Measurements from ENCODE around the gene SASS6. TPM values are rescaled to one million over a fixed set of nuclear protein-coding genes. Genes with fewer than 3 reads are reported as not detected.

Gene SASS6
- total RNA-seq, 4 donors from 2014 or later = 2.6 to 4.6 (median 3.5) TPM

DNA sequence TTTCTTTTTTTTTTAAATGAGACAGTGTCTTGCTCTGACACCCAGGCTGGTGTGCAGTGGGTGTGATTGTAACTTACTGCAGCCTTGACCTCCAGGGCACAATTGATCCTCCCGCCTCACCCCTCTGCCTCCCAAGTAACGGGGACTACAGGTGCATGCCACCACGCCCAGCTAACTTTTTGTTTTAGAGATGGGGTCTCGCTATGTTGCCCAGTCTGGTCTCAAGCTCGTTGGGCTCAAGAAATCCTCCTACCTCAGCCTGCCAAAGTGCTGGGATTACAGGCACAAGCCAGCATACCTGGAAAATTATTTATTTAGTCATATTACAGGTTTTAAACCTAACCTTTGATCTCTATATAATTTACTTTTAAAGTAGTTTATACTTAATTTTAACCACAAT is 32.0 kb upstream of the SASS6 start:
- WGBS, 2 donors = 95% methylated on average over 5 of the region's 5 CpGs
- no peaks in the 10 kb centered on the region for H3K9me3 ChIP-seq
- H3K4me1 ChIP-seq = peaks cover 0 to 5% of the 10 kb centered on the region in 2 donors
- intact Hi-C loops (cut with DNase I) = no loop called here
- H3K36me3 ChIP-seq = no peaks in the 10 kb centered on the region
- H3K4me3 ChIP-seq (replicated peaks in 1 of 3) = no peak overlapping the region
- no peak overlapping the region for H3K27ac ChIP-seq
- no peaks in the 10 kb centered on the region for H3K27me3 ChIP-seq
- no peak for TF ChIP-seq POLR2A (IDR thresholded peaks at IDR 0.05)
- DNase-seq = no peak

DNA sequence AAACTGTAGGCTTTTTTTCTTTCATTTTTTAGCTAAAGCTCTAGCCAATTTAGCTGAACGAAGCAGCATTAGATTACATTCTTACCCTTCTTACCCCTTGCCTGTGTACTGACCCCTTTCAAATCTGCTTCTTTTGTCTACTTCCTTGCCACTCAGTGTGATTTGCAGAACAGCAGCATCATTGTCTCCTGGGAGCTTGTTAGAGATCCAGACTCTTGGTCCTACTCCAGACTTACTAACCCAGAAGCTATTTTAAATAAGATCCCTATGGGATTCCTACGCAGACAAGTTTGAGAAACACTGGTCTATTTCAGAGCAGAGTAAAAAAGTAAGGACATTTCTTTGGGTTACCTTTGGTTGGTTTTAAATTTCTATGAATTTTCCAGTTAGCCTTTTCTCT is 31.5 kb upstream of the SASS6 start:
- no peak overlapping the region for H3K27ac ChIP-seq
- intact Hi-C loops (cut with DNase I) = no loop called here
- TF ChIP-seq POLR2A (IDR thresholded peaks at IDR 0.05) = no peak
- TF ChIP-seq, protein P1, sequence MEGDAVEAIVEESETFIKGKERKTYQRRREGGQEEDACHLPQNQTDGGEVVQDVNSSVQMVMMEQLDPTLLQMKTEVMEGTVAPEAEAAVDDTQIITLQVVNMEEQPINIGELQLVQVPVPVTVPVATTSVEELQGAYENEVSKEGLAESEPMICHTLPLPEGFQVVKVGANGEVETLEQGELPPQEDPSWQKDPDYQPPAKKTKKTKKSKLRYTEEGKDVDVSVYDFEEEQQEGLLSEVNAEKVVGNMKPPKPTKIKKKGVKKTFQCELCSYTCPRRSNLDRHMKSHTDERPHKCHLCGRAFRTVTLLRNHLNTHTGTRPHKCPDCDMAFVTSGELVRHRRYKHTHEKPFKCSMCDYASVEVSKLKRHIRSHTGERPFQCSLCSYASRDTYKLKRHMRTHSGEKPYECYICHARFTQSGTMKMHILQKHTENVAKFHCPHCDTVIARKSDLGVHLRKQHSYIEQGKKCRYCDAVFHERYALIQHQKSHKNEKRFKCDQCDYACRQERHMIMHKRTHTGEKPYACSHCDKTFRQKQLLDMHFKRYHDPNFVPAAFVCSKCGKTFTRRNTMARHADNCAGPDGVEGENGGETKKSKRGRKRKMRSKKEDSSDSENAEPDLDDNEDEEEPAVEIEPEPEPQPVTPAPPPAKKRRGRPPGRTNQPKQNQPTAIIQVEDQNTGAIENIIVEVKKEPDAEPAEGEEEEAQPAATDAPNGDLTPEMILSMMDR (IDR thresholded peaks at IDR 0.05) = no peak
- DNase-seq = no peak
- H3K9me3 ChIP-seq = no peaks in the 10 kb centered on the region
- H3K36me3 ChIP-seq = no peaks in the 10 kb centered on the region
- 35 to 41% methylated on average over 2 of the region's 2 CpGs for WGBS, 2 donors
- no peak overlapping the region for H3K4me3 ChIP-seq (replicated peaks in 1 of 3)
- H3K27me3 ChIP-seq = no peaks in the 10 kb centered on the region
- H3K4me1 ChIP-seq = peaks cover 0 to 5% of the 10 kb centered on the region in 2 donors

DNA sequence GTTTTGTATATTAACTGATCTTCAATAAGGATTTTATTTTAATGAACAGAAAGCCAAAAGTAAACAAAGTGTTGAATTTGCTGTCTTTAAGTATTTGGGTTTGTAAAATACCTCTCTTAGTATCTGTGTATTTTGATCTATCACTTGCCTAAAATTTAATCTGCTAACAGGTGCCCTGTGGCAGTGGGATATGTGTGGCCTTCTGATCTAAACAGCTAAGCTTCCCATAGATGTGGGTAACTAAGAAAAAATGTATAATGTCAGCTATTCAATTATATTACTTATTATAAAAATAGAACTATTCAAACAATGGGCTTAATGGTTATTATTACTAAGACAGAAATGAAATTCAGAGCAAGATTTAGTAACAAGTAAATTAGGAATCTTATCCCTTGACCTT is 30.2 kb upstream of the SASS6 start:
- Histone ChIP-seq H3K4me1 (peaks cover 0 to 5% of the 10 kb centered on the region in 2 donors), H3K9me3 (no peaks in the 10 kb centered on the region), H3K36me3 (no peaks in the 10 kb centered on the region), H3K27ac (no peak overlapping the region), H3K4me3 (replicated peaks in 1 of 3) (no peak overlapping the region), H3K27me3 (no peaks in the 10 kb centered on the region)
- intact Hi-C loops (cut with DNase I) = no loop called here
- no peak for DNase-seq
- TF ChIP-seq POLR2A (IDR thresholded peaks at IDR 0.05) = no peak
- TF ChIP-seq, protein P1 (IDR thresholded peaks at IDR 0.05) = no peak

DNA sequence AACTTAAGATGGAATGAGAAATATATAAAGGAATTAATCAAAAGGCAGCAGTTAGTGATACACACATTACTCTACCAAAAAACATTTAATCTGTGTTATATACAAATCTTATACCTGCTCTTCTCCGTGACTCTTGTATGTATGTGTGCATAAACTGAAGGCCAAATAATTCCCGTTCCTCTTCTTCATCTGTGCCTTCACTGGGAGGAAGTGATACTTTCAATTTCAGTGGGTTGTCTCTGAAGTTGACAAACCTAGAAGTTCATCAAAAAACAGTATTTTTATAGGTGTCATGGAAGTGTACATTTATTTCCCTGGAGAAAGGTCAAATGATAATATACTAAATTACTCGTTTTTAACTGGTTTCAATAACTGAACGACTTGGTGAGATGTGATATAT is 19.5 kb upstream of the SASS6 start:
- intact Hi-C loops (cut with DNase I) = no loop called here
- WGBS, 2 donors = 77 to 82% methylated on average over 4 of the region's 4 CpGs
- no peak for DNase-seq
- H3K27ac ChIP-seq = no peak overlapping the region
- H3K36me3 ChIP-seq = peaks cover 5 to 14% of the 10 kb centered on the region in 2 donors
- no peak overlapping the region for H3K4me3 ChIP-seq (replicated peaks in 1 of 3)
- no peaks in the 10 kb centered on the region for H3K27me3 ChIP-seq
- TF ChIP-seq, protein P1 (IDR thresholded peaks at IDR 0.05) = no peak
- TF ChIP-seq POLR2A (IDR thresholded peaks at IDR 0.05) = no peak
- H3K9me3 ChIP-seq = no peaks in the 10 kb centered on the region
- H3K4me1 ChIP-seq = no peaks in the 10 kb centered on the region

DNA sequence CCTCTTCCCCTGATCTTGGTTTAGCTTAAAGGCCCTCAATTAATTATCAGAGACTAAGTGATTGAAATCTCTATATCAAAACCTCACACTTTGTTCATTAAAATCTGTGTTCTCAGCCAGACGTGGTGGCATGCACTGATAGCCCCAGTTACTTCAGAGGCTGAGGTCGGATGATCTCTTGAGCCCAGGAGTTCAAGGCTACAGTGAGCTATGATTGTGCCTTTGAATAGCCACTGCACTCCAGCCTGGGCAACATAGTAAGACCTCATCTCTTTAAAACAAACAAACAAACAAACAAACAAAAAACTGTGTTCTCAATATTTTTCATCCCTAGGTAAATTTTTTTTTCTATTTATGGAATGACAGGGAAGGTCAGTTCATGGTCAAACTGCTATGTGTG is 18.9 kb upstream of the SASS6 start:
- intact Hi-C loops (cut with DNase I) = no loop called here
- WGBS, 2 donors = 74 to 79% methylated on average over 2 of the region's 2 CpGs

More for the DNA sequence above, 18.9 kb upstream of the SASS6 start:
- Histone ChIP-seq H3K27me3 (no peaks in the 10 kb centered on the region), H3K36me3 (peaks cover 5 to 20% of the 10 kb centered on the region in 2 donors), H3K4me1 (no peaks in the 10 kb centered on the region), H3K9me3 (no peaks in the 10 kb centered on the region), H3K27ac (no peak overlapping the region), H3K4me3 (replicated peaks in 1 of 3) (no peak overlapping the region)
- no peak for DNase-seq
- TF ChIP-seq, protein P1 (IDR thresholded peaks at IDR 0.05) = no peak
- TF ChIP-seq POLR2A (IDR thresholded peaks at IDR 0.05) = no peak

Measured in thyroid gland (tissue), 4 donors.